Measurements from ENCODE around the gene NDFIP2. TPM values are rescaled to one million over a fixed set of nuclear protein-coding genes. Genes with fewer than 3 reads are reported as not detected.
A peak's percentile ranks its signal among the peaks of the same experiment; 100 is the strongest.
"Not testable (repeated sequence)": the region's sequence is repeated elsewhere in the genome, so short reads cannot be mapped to it uniquely, and the experiment has no call there.

The NDFIP2 gene
- total and polyA plus RNA-seq, 5 donors from 2014 or later: 2.9 to 5.4 (median 4.7) TPM

GRCh38 chr13:79560954-79561353, 80.0 kb downstream of the NDFIP2 start:
- no peaks in the 10 kb centered on the region for H3K27me3 Mint-ChIP-seq
- peaks cover 6% of the 10 kb centered on the region for H3K36me3 Mint-ChIP-seq
- H3K27ac Mint-ChIP-seq: no peak overlapping the region
- Histone ChIP-seq H3K4me3 (ENCODE audit: low read depth, low read length) (no peak overlapping the region), H3K36me3 (ENCODE audit: control insufficient read depth, insufficient read depth, low read length) (no peaks in the 10 kb centered on the region), H3K27ac (ENCODE audit: insufficient read depth, low read length, poor library complexity, severe bottlenecking) (no peak overlapping the region), H3K27me3 (ENCODE audit: control insufficient read depth, insufficient read depth, low read length) (no peaks in the 10 kb centered on the region), H3K4me1 (ENCODE audit: control insufficient read depth, insufficient read depth, low read length, poor library complexity, severe bottlenecking) (no peaks in the 10 kb centered on the region), H3K9me3 (ENCODE audit: control insufficient read depth in 2 of 2, low read length in 2 of 2) (peaks cover 5 to 7% of the 10 kb centered on the region in 2 experiments)
- H3K9me3 Mint-ChIP-seq: peaks cover 0 to 47% (median 7%) of the 10 kb centered on the region in 7 donors
- ATAC-seq (ENCODE audit: low read depth in 2 of 2): no peak
- H3K4me1 Mint-ChIP-seq: no peaks in the 10 kb centered on the region
- H3K4me3 Mint-ChIP-seq: no peak overlapping the region
- no peak for DNase-seq

- Histone ChIP-seq H3K9me3 (ENCODE audit: control insufficient read depth in 2 of 2, low read length in 2 of 2) (peaks cover 5 to 7% of the 10 kb centered on the region in 2 experiments), H3K4me1 (ENCODE audit: control insufficient read depth, insufficient read depth, low read length, poor library complexity, severe bottlenecking) (no peaks in the 10 kb centered on the region), H3K27ac (ENCODE audit: insufficient read depth, low read length, poor library complexity, severe bottlenecking) (no peak overlapping the region), H3K4me3 (ENCODE audit: low read depth, low read length) (no peak overlapping the region), H3K27me3 (ENCODE audit: control insufficient read depth, insufficient read depth, low read length) (no peaks in the 10 kb centered on the region), H3K36me3 (ENCODE audit: control insufficient read depth, insufficient read depth, low read length) (no peaks in the 10 kb centered on the region)
- ATAC-seq (ENCODE audit: low read depth in 2 of 2): no peak
- Mint-ChIP-seq H3K27me3 (no peaks in the 10 kb centered on the region), H3K4me3 (no peak overlapping the region), H3K9me3 (peaks cover 0 to 50% (median 7%) of the 10 kb centered on the region in 7 donors), H3K27ac (no peak overlapping the region), H3K36me3 (peaks cover 6% of the 10 kb centered on the region), H3K4me1 (no peaks in the 10 kb centered on the region)
- DNase-seq: no peak
These were observed 81.6 kb downstream of the NDFIP2 start for GRCh38 chr13:79562557-79562956.

- H3K4me3 ChIP-seq (ENCODE audit: low read depth, low read length): no peak overlapping the region
- ATAC-seq (ENCODE audit: low read depth in 2 of 2): no peak
- Mint-ChIP-seq H3K4me1 (no peaks in the 10 kb centered on the region), H3K36me3 (no peaks in the 10 kb centered on the region), H3K9me3 (peaks cover 0 to 42% (median 9%) of the 10 kb centered on the region in 7 donors), H3K27me3 (no peaks in the 10 kb centered on the region), H3K27ac (no peak overlapping the region), H3K4me3 (no peak overlapping the region)
- no peaks in the 10 kb centered on the region for H3K27me3 ChIP-seq (ENCODE audit: control insufficient read depth, insufficient read depth, low read length)
- H3K4me1 ChIP-seq (ENCODE audit: control insufficient read depth, insufficient read depth, low read length, poor library complexity, severe bottlenecking): no peaks in the 10 kb centered on the region
- H3K27ac ChIP-seq (ENCODE audit: insufficient read depth, low read length, poor library complexity, severe bottlenecking): no peak overlapping the region
- DNase-seq: no peak
- H3K36me3 ChIP-seq (ENCODE audit: control insufficient read depth, insufficient read depth, low read length): no peaks in the 10 kb centered on the region
- H3K9me3 ChIP-seq (ENCODE audit: control insufficient read depth in 2 of 2, low read length in 2 of 2): peaks cover 0 to 7% of the 10 kb centered on the region in 2 experiments
These were observed 85.2 kb downstream of the NDFIP2 start for GRCh38 chr13:79566118-79566517.

GRCh38 chr13:79571147-79571546, 90.2 kb downstream of the NDFIP2 start:
- H3K4me1 Mint-ChIP-seq: no peaks in the 10 kb centered on the region
- H3K4me3 Mint-ChIP-seq: no peak overlapping the region
- peak overlapping the region in 1 of 3 donors; percentile 23 for H3K27ac Mint-ChIP-seq
- H3K27ac ChIP-seq (ENCODE audit: insufficient read depth, low read length, poor library complexity, severe bottlenecking): no peak overlapping the region
- no peaks in the 10 kb centered on the region for H3K4me1 ChIP-seq (ENCODE audit: control insufficient read depth, insufficient read depth, low read length, poor library complexity, severe bottlenecking)
- H3K27me3 Mint-ChIP-seq: no peaks in the 10 kb centered on the region
- no peaks in the 10 kb centered on the region for H3K9me3 ChIP-seq (ENCODE audit: control insufficient read depth in 2 of 2, low read length in 2 of 2)
- H3K9me3 Mint-ChIP-seq: peaks cover 0 to 6% (median 4%) of the 10 kb centered on the region in 7 donors
- no peak for ATAC-seq (ENCODE audit: low read depth in 2 of 2)
- DNase-seq: no peak
- no peaks in the 10 kb centered on the region for H3K36me3 Mint-ChIP-seq
- H3K27me3 ChIP-seq (ENCODE audit: control insufficient read depth, insufficient read depth, low read length): peaks cover 2% of the 10 kb centered on the region
- H3K36me3 ChIP-seq (ENCODE audit: control insufficient read depth, insufficient read depth, low read length): no peaks in the 10 kb centered on the region
- H3K4me3 ChIP-seq (ENCODE audit: low read depth, low read length): no peak overlapping the region

GRCh38 chr13:79573892-79574291, 92.9 kb downstream of the NDFIP2 start:
- DNase-seq; H3K4me3 Mint-ChIP-seq; H3K9me3 ChIP-seq (ENCODE audit: control insufficient read depth in 2 of 2, low read length in 2 of 2); H3K27me3 ChIP-seq (ENCODE audit: control insufficient read depth, insufficient read depth, low read length); H3K27me3 Mint-ChIP-seq; H3K4me3 ChIP-seq (ENCODE audit: low read depth, low read length); H3K27ac ChIP-seq (ENCODE audit: insufficient read depth, low read length, poor library complexity, severe bottlenecking); H3K36me3 ChIP-seq (ENCODE audit: control insufficient read depth, insufficient read depth, low read length); H3K36me3 Mint-ChIP-seq; H3K27ac Mint-ChIP-seq; ATAC-seq (ENCODE audit: low read depth in 2 of 2); H3K4me1 ChIP-seq (ENCODE audit: control insufficient read depth, insufficient read depth, low read length, poor library complexity, severe bottlenecking); H3K4me1 Mint-ChIP-seq: not testable (repeated sequence)
- H3K9me3 Mint-ChIP-seq: peaks cover 0 to 16% (median 5%) of the 10 kb centered on the region in 7 donors

GRCh38 chr13:79581870-79582315, 100.9 kb downstream of the NDFIP2 start:
- Histone ChIP-seq H3K27ac (ENCODE audit: insufficient read depth, low read length, poor library complexity, severe bottlenecking) (no peak overlapping the region), H3K9me3 (ENCODE audit: control insufficient read depth in 2 of 2, low read length in 2 of 2) (no peaks in the 10 kb centered on the region), H3K36me3 (ENCODE audit: control insufficient read depth, insufficient read depth, low read length) (no peaks in the 10 kb centered on the region), H3K4me1 (ENCODE audit: control insufficient read depth, insufficient read depth, low read length, poor library complexity, severe bottlenecking) (no peaks in the 10 kb centered on the region), H3K4me3 (ENCODE audit: low read depth, low read length) (no peak overlapping the region), H3K27me3 (ENCODE audit: control insufficient read depth, insufficient read depth, low read length) (no peaks in the 10 kb centered on the region)
- no peak overlapping the region for H3K27ac Mint-ChIP-seq
- peaks cover 0 to 11% (median 6%) of the 10 kb centered on the region in 7 donors for H3K9me3 Mint-ChIP-seq
- no peak for DNase-seq
- no peaks in the 10 kb centered on the region for H3K27me3 Mint-ChIP-seq
- no peaks in the 10 kb centered on the region for H3K4me1 Mint-ChIP-seq
- ATAC-seq (ENCODE audit: low read depth in 2 of 2): no peak
- H3K4me3 Mint-ChIP-seq: no peak overlapping the region
- no peaks in the 10 kb centered on the region for H3K36me3 Mint-ChIP-seq

GRCh38 chr13:79582896-79583295, 101.9 kb downstream of the NDFIP2 start:
- H3K4me3 Mint-ChIP-seq: no peak overlapping the region
- H3K36me3 Mint-ChIP-seq: no peaks in the 10 kb centered on the region
- no peaks in the 10 kb centered on the region for H3K9me3 ChIP-seq (ENCODE audit: control insufficient read depth in 2 of 2, low read length in 2 of 2)
- H3K27me3 Mint-ChIP-seq: no peaks in the 10 kb centered on the region
- H3K4me1 Mint-ChIP-seq: no peaks in the 10 kb centered on the region
- H3K27ac ChIP-seq (ENCODE audit: insufficient read depth, low read length, poor library complexity, severe bottlenecking): no peak overlapping the region
- no peak overlapping the region for H3K27ac Mint-ChIP-seq
- peaks cover 0 to 11% (median 4%) of the 10 kb centered on the region in 7 donors for H3K9me3 Mint-ChIP-seq
- H3K27me3 ChIP-seq (ENCODE audit: control insufficient read depth, insufficient read depth, low read length): no peaks in the 10 kb centered on the region
- no peaks in the 10 kb centered on the region for H3K4me1 ChIP-seq (ENCODE audit: control insufficient read depth, insufficient read depth, low read length, poor library complexity, severe bottlenecking)
- no peak overlapping the region for H3K4me3 ChIP-seq (ENCODE audit: low read depth, low read length)
- DNase-seq: no peak
- ATAC-seq (ENCODE audit: low read depth in 2 of 2): no peak
- no peaks in the 10 kb centered on the region for H3K36me3 ChIP-seq (ENCODE audit: control insufficient read depth, insufficient read depth, low read length)

GRCh38 chr13:79585033-79585432, 104.1 kb downstream of the NDFIP2 start:
- peaks cover 1 to 11% (median 5%) of the 10 kb centered on the region in 7 donors for H3K9me3 Mint-ChIP-seq
- Histone ChIP-seq H3K36me3 (ENCODE audit: control insufficient read depth, insufficient read depth, low read length) (no peaks in the 10 kb centered on the region), H3K4me1 (ENCODE audit: control insufficient read depth, insufficient read depth, low read length, poor library complexity, severe bottlenecking) (no peaks in the 10 kb centered on the region), H3K27ac (ENCODE audit: insufficient read depth, low read length, poor library complexity, severe bottlenecking) (no peak overlapping the region), H3K27me3 (ENCODE audit: control insufficient read depth, insufficient read depth, low read length) (no peaks in the 10 kb centered on the region), H3K9me3 (ENCODE audit: control insufficient read depth in 2 of 2, low read length in 2 of 2) (no peaks in the 10 kb centered on the region), H3K4me3 (ENCODE audit: low read depth, low read length) (no peak overlapping the region)
- H3K27ac Mint-ChIP-seq: no peak overlapping the region
- no peaks in the 10 kb centered on the region for H3K4me1 Mint-ChIP-seq
- no peak overlapping the region for H3K4me3 Mint-ChIP-seq
- DNase-seq (no peak), ATAC-seq (ENCODE audit: low read depth in 2 of 2) (no peak)
- H3K36me3 Mint-ChIP-seq: no peaks in the 10 kb centered on the region
- no peaks in the 10 kb centered on the region for H3K27me3 Mint-ChIP-seq
